ENCODE results near the gene IL1RAPL1.

DNA sequence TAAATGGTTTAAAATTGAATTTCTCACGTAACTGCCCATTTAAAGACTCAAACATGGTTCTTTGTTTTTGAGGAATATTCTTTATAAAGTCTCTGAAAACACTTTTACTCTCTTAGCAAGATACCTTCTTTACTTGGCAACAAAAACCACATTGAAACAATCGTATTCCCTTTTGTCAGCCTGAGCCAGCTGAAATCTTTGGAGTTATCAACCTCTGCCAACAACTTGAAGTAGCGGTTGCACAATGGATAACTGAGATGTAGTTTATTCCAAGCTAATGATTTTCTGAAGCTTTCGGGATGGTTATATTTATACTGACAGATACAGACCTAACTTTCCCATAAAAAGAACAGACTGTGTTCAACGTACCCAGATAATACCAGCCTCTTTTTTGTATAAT, 561.3 kb downstream of the IL1RAPL1 start:
- TF ChIP-seq PHF8 (IDR thresholded peaks at IDR 0.05; ENCODE audit: borderline replicate concordance, low read depth) = no peak
- no peak for TF ChIP-seq FOXS1 (CRISPR knock-in tag; IDR thresholded peaks at IDR 0.05)
- no peak for TF ChIP-seq JUN (IDR thresholded peaks at IDR 0.05)
- no peak for TF ChIP-seq ESRRA (IDR thresholded peaks at IDR 0.05; ENCODE audit: borderline replicate concordance, low read length)
